ENCODE results near the gene PPP2R5C.

DNA sequence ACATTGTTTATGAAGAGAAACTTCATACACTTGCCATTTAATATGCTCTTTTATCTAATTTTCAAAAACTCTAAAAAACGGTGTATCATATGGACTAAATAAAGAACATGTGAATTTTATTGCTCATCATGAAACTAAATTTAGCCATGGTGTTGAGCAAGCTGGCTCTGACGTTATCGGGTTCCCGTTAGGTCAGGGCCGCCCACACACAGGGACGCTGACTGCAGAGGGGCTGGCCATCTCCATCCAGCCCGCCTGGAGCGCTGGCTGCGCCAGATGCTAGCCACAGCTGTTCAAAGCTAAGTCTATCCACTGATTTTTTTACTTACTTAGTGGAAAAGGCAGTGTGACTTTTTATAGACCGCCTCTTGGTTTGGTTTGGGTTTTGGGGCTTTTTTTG is 166.3 kb downstream of the PPP2R5C start:
- TF ChIP-seq, protein P1, sequence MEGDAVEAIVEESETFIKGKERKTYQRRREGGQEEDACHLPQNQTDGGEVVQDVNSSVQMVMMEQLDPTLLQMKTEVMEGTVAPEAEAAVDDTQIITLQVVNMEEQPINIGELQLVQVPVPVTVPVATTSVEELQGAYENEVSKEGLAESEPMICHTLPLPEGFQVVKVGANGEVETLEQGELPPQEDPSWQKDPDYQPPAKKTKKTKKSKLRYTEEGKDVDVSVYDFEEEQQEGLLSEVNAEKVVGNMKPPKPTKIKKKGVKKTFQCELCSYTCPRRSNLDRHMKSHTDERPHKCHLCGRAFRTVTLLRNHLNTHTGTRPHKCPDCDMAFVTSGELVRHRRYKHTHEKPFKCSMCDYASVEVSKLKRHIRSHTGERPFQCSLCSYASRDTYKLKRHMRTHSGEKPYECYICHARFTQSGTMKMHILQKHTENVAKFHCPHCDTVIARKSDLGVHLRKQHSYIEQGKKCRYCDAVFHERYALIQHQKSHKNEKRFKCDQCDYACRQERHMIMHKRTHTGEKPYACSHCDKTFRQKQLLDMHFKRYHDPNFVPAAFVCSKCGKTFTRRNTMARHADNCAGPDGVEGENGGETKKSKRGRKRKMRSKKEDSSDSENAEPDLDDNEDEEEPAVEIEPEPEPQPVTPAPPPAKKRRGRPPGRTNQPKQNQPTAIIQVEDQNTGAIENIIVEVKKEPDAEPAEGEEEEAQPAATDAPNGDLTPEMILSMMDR (conservative IDR thresholded peaks at IDR 0.05; ENCODE audit: low read depth, low read length): no peak
- TF ChIP-seq, protein P2, sequence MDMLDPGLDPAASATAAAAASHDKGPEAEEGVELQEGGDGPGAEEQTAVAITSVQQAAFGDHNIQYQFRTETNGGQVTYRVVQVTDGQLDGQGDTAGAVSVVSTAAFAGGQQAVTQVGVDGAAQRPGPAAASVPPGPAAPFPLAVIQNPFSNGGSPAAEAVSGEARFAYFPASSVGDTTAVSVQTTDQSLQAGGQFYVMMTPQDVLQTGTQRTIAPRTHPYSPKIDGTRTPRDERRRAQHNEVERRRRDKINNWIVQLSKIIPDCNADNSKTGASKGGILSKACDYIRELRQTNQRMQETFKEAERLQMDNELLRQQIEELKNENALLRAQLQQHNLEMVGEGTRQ (IDR thresholded peaks at IDR 0.05; ENCODE audit: low read depth, low read length): no peak
- no peak; the same call in 1 of the 2 replicates for TF ChIP-seq POLR2A (IDR thresholded peaks at IDR 0.05; ENCODE audit: low read depth, low read length)
- no peak for TF ChIP-seq RFX5 (IDR thresholded peaks at IDR 0.05; ENCODE audit: low read depth, low read length)
- no peak for TF ChIP-seq CHD1 (IDR thresholded peaks at IDR 0.05; ENCODE audit: low read depth, low read length)
- no peak for TF ChIP-seq SMC3 (IDR thresholded peaks at IDR 0.05; ENCODE audit: low read depth, low read length)
